Endothelial cell of umbilical vein (primary cell): ENCODE measurements around the gene SLC44A4. TPM values are rescaled to one million over a fixed set of nuclear protein-coding genes. Genes with fewer than 3 reads are reported as not detected.

Experiments
- BruUV-seq: library from RNA; stranded (reverse); fragments of 400-500 nt; replicated peaks from 2 replicates; lab custom pipeline; 2021; lab: Mats Ljungman, UMichigan
- CTCF ChIA-PET: fragments of 300-600, 350-600 bp; sonication (Branson Sonifier 250); formaldehyde crosslinking; loops from one replicate; lab custom pipeline; 2021; ENCODE audit warnings: antibody characterized with exemption, inconsistent platforms; lab: Charles Lee
- POLR2A ChIA-PET: fragments of 300-600, 350-600 bp; sonication (Branson Sonifier 250); formaldehyde crosslinking; loops from one replicate; lab custom pipeline; 2021; ENCODE audit warnings: antibody characterized with exemption, inconsistent platforms; lab: Charles Lee
- DNase-seq: peaks from one replicate; pipeline ENCODE4 v3.0.0-alpha.2; 2011; ENCODE audit warnings: low read depth, low spot score
- FAIRE-seq: peaks from 2 replicates; lab custom pipeline; 2011; peaks lifted over from hg19 to GRCh38; lab: Jason Lieb, UNC
- H2AFZ ChIP-seq: 2 replicates; pipeline ENCODE4 v1.6.0; 2012; ENCODE audit warnings: low read depth, low read length, control low read depth, inconsistent platforms
- H3K27ac ChIP-seq: 2 replicates; pipeline ENCODE4 v1.5.1; 2011; ENCODE audit warnings: low read depth, mild to moderate bottlenecking, control low read depth, low read length, moderate library complexity; ENCODE audit not compliant: insufficient read depth
- H3K27me3 ChIP-seq, 2 experiments: 2 replicates each; pipeline versions ENCODE4 v1.6.0 to v1.6.1; 2011; ENCODE audit warnings: low read length in 2 of 2, mixed read lengths in 1 of 2; ENCODE audit not compliant: control insufficient read depth in 2 of 2, insufficient read depth in 2 of 2
- H3K36me3 ChIP-seq, 2 experiments: 2 replicates in 1 of 2; 3 replicates in 1 of 2; pipeline ENCODE4 v1.5.1; 2011; ENCODE audit warnings: low read length in 2 of 2, mild to moderate bottlenecking in 1 of 2, moderate library complexity in 1 of 2; ENCODE audit not compliant: control insufficient read depth in 2 of 2, insufficient read depth in 2 of 2; ENCODE audit errors: extremely low read depth in 1 of 2
- H3K4me1 ChIP-seq: 3 replicates; pipeline ENCODE4 v1.5.1; 2011; ENCODE audit warnings: mild to moderate bottlenecking, low read length; ENCODE audit not compliant: control insufficient read depth, insufficient read depth; ENCODE audit errors: extremely low read depth
- H3K4me2 ChIP-seq: 2 replicates; pipeline ENCODE4 v1.6.1; 2011; ENCODE audit warnings: low read length, control low read depth, mixed read lengths; ENCODE audit not compliant: insufficient read depth
- H3K4me3 ChIP-seq, 3 experiments: fragments of 200-600 bp in 1 of 3; sonication (generic), shearing (Covaris generic) in 1 of 3; replicated peaks in 1 of 3; 2 replicates each; pipeline ENCODE4 v1.5.1; 2011 to 2016; ENCODE audit warnings: control low read depth in 3 of 3, low read length in 3 of 3, mild to moderate bottlenecking in 2 of 3, inconsistent platforms in 1 of 3, low read depth in 1 of 3, moderate library complexity in 1 of 3; ENCODE audit not compliant: insufficient read depth in 1 of 3
- H3K79me2 ChIP-seq: 2 replicates; pipeline ENCODE4 v1.6.0; 2012; ENCODE audit warnings: low read length, inconsistent platforms; ENCODE audit not compliant: control insufficient read depth, insufficient read depth
- H3K9ac ChIP-seq: replicated peaks from 2 replicates; pipeline ENCODE3; 2011; ENCODE audit warnings: low read length, control low read depth; ENCODE audit not compliant: insufficient read depth; ENCODE audit errors: extremely low read depth
- H3K9me1 ChIP-seq: replicated peaks from 3 replicates; pipeline ENCODE4 v1.6.0; 2011; ENCODE audit warnings: mild to moderate bottlenecking, low read length; ENCODE audit not compliant: control insufficient read depth, insufficient read depth; ENCODE audit errors: extremely low read depth
- H3K9me3 ChIP-seq: replicated peaks from 2 replicates; pipeline ENCODE4 v1.5.1; 2012; ENCODE audit warnings: low read length, inconsistent platforms; ENCODE audit not compliant: control insufficient read depth, insufficient read depth
- H4K20me1 ChIP-seq: replicated peaks from 2 replicates; pipeline ENCODE3; 2011; ENCODE audit warnings: mild to moderate bottlenecking, low read length; ENCODE audit not compliant: control insufficient read depth, insufficient read depth; ENCODE audit errors: extremely low read depth
- EZH2 ChIP-seq: IDR thresholded peaks from 2 replicates; pipeline ENCODE4 v1.6.1; 2012; ENCODE audit warnings: borderline replicate concordance, low read depth, mild to moderate bottlenecking, moderate library complexity, low read length, inconsistent platforms; ENCODE audit not compliant: severe bottlenecking
- MYC ChIP-seq: IDR thresholded peaks from one replicate; pipeline ENCODE4 v1.6.1; 2011; ENCODE audit warnings: mild to moderate bottlenecking, low read depth, low read length
- POLR2AphosphoS5 ChIP-seq: IDR thresholded peaks from 2 replicates; pipeline ENCODE4 v1.6.1; 2012; ENCODE audit warnings: low read depth, mild to moderate bottlenecking, control low read depth, low read length, moderate library complexity; ENCODE audit not compliant: insufficient read depth
- dilution Hi-C: fragments of 300-500 bp; cut with MboI; formaldehyde crosslinking; loops from one replicate; pipeline ENCODE4 v1.15.0; 2019; ENCODE audit warnings: low sequenced_read_pairs; ENCODE audit not compliant: extremely low pct_ligation_motif_present
- intact Hi-C: fragments of 100-400 bp; cut with micrococcal nuclease; formaldehyde crosslinking; loops from one replicate; pipeline ENCODE4 v1.10.0; 2022
- polyA plus RNA-seq, 4 experiments: library from polyadenylated mRNA; depleted of rRNA in 3 of 4; stranded (reverse) in 3 of 4; unstranded in 1 of 4; fragments of >200 nt; gene quantifications; 2 replicates each; pipeline versions ENCODE4 v1.2.1 to v1.2.3, GENCODE V29; 2011 to 2012; ENCODE audit warnings: missing spikeins in 1 of 4
- total RNA-seq: library from RNA; stranded (reverse); gene quantifications from 2 replicates; pipeline ENCODE4 v1.2.3, GENCODE V29; 2021
- TF ChIP-seq, protein P1 (sequence below), 2 donors: IDR thresholded peaks; 1 replicate in 1 of 2; 2 replicates in 1 of 2; pipeline ENCODE4 v1.5.1; 2011; ENCODE audit warnings: low read length in 2 of 2, mild to moderate bottlenecking in 2 of 2, moderate library complexity in 2 of 2, control low read depth in 1 of 2, inconsistent platforms in 1 of 2, low read depth in 1 of 2; ENCODE audit not compliant: insufficient read depth in 1 of 2; ENCODE audit errors: extremely low read depth in 1 of 2
- TF ChIP-seq, protein P2 (sequence below): IDR thresholded peaks from 2 replicates; pipeline ENCODE4 v1.6.1; 2011; ENCODE audit not compliant: insufficient read depth, insufficient read length

SLC44A4 gene
- total and polyA plus RNA-seq, 2 donors (not counting 3 experiments of a cell fraction or from before 2014, with no cell fraction given): 0.84 to 1.1 TPM

DNA sequence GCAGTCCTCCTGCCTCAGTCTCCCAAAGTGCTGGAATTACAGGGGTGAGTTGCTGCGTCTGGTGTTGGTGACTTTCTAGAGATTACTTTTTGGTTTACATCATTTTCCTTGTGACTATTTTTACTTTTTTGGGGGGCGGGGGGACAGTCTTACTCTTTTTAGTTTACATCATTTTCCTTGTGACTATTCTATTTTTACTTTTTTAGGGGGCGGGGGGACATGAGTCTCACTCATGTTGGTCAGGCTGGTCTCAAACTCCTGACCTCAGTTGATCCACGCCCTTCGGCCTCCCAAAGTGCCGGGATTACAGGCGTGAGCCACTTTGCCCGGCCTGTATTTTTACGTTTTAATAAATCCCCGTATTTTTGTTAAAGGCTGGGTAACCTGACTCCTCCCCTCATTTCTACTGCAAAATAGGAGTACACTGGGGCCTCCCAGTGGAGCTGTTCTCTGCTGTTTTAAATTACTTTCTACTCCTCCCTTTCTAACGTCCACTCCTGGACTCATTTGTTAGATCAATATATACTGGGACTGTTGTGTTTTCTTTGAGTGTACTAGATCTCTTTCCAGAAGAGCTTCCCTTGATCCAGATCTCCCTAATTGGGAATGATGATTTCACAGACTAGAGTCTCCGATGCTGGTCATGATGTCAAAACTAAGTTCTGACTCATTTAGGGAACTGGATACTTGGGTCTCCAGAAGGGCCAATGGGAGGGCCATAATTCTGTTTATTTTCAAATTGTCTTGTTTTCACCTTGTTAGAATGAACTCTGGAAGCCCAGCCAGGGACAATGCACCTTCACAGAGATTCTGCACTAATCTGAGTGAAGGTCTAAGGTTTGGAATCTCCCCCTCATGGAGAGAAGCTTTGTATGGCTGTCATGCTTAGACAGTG is 42.1 kb downstream of the SLC44A4 start:
- no TSS peak for BruUV-seq
- H3K27me3 ChIP-seq: no peaks in the 10 kb centered on the region
- no peaks in the 10 kb centered on the region for H3K9me1 ChIP-seq
- H3K36me3 ChIP-seq: peaks cover 21 to 27% of the 10 kb centered on the region in 2 experiments
- dilution Hi-C loops (no loop called here), intact Hi-C loops (loop anchor here (10.0 kb wide), 1 partner anchor 118 kb away; the partner anchor contains the start of genes NELFE and SKIC2)
- no peak overlapping the region for H2AFZ ChIP-seq
- H3K4me3 ChIP-seq: peak overlapping the region; percentile 38 to 98 (median 81)
- H3K4me2 ChIP-seq: peak overlapping the region; percentile 86
- FAIRE-seq (peak; percentile 8), DNase-seq (peak; percentile 30)
- H3K9ac ChIP-seq: peak overlapping the region; percentile 99
- TF ChIP-seq, protein P1, sequence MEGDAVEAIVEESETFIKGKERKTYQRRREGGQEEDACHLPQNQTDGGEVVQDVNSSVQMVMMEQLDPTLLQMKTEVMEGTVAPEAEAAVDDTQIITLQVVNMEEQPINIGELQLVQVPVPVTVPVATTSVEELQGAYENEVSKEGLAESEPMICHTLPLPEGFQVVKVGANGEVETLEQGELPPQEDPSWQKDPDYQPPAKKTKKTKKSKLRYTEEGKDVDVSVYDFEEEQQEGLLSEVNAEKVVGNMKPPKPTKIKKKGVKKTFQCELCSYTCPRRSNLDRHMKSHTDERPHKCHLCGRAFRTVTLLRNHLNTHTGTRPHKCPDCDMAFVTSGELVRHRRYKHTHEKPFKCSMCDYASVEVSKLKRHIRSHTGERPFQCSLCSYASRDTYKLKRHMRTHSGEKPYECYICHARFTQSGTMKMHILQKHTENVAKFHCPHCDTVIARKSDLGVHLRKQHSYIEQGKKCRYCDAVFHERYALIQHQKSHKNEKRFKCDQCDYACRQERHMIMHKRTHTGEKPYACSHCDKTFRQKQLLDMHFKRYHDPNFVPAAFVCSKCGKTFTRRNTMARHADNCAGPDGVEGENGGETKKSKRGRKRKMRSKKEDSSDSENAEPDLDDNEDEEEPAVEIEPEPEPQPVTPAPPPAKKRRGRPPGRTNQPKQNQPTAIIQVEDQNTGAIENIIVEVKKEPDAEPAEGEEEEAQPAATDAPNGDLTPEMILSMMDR (IDR thresholded peaks at IDR 0.05; ENCODE audit: extremely low read depth in 1 of 2, insufficient read depth in 1 of 2, low read depth in 1 of 2, low read length in 2 of 2): no peak
- TF ChIP-seq POLR2AphosphoS5: no peak
- TF ChIP-seq, protein P2, sequence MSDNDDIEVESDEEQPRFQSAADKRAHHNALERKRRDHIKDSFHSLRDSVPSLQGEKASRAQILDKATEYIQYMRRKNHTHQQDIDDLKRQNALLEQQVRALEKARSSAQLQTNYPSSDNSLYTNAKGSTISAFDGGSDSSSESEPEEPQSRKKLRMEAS: no peak
- no peak for TF ChIP-seq MYC
- no peak for TF ChIP-seq EZH2
- peaks cover 45% of the 10 kb centered on the region for H3K79me2 ChIP-seq
- H3K27ac ChIP-seq: peak overlapping the region; percentile 38
- CTCF ChIA-PET: interaction anchor here (1.0 to 1.5 kb wide), 5 partner anchors 23 to 116 kb away, joined by 3 to 7 read pairs (median 3); no protein-coding TSS in a partner anchor
- peaks cover 8% of the 10 kb centered on the region for H4K20me1 ChIP-seq
- H3K9me3 ChIP-seq: no peaks in the 10 kb centered on the region
- H3K4me1 ChIP-seq: peaks cover 27% of the 10 kb centered on the region
- POLR2A ChIA-PET: interaction anchor here (0.6 to 1.6 kb wide), 2 partner anchors 9 to 21 kb away, joined by 3 to 6 read pairs; partner anchors contain the start of gene HSPA1B
